SHP77 (cell line): ENCODE measurements around the gene SH3GL1.
A peak's percentile ranks its signal among the peaks of the same experiment; 100 is the strongest.

Source experiments
- DNase-seq, 2 experiments: peaks; one replicate each; lab custom pipeline; 2025; lab: John Stamatoyannopoulos, UW

The SH3GL1 gene

DNA sequence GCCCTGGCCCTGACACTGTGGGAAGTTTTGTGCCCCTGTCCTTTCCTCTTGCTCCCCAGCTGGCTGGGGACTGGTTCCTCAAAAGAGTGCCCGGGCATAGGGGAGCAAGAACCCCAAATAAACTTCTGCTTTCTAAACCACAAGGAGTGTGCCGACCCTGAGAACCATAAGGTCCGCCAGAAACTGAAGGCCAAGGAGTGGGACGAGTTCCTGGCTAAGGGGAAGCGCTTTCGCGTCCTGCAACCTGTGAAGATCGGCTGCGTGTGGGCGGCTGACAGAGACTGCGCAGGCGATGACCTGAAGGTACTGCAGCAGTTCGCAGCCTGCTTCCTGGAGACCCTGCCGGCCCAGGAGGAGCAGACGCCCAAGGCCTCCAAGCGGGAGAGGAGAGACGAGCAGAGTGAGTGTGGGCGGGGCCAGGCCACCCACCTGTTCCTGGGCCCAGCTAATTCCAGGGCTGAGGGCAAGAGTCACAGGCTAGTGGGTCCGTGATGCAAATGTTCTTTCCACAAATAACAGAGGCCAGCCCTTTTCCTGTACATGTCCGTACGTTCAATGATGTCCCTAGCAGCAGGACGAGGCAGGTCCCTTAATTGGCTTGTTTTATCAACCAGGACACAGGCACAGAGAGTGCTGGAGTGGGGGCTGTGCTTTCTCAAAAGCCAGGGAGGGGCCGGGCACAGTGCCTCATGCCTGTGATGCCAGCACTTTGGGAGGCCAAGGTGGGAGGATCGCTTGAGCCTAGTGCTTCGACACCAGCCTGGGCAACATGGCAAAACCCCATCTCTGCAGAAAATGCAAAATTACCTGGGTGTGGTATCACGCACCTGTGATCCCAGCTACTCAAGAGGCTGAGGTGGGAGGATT is 31.7 kb upstream of the SH3GL1 start:
- DNase-seq: no peak

DNA sequence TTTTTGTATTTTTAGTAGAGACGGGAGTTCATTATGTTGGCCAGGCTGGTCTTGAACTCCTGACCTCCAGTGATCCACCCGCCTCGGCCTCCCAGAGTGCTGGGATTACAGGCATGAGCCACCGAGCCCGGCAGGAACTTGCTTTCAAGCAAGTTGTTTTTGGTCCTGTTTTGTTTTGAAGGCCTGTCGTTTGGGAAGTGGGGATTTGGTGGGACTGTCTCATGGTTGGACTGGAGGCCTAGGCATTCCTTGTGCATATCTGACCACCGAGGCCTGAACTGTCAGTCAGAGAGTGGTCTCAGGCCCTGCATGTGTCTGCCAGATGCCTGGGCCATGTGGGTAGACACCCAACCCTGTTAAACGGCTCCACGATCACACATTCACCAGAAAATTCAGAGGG is 30.9 kb upstream of the SH3GL1 start:
- no peak for DNase-seq

DNA sequence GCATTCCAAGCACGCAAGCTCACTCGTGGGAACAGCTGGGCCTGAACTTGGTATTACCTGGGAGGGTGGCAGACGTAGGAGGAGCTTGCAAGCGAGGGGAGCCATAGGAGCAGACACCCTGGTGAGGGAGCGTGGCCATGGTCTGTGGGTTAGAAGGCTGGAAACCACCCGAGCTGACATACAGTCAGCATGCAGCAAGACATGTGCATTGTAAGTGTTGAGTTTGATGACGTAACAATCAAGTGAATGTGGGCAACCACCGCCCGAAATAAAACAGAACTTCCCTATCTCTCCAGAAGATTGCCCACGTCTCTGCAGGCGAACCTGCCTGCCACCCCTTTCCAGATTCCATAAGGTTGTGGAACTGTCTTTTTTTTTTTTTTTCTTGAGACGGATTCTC is 30.4 kb upstream of the SH3GL1 start:
- no peak for DNase-seq

DNA sequence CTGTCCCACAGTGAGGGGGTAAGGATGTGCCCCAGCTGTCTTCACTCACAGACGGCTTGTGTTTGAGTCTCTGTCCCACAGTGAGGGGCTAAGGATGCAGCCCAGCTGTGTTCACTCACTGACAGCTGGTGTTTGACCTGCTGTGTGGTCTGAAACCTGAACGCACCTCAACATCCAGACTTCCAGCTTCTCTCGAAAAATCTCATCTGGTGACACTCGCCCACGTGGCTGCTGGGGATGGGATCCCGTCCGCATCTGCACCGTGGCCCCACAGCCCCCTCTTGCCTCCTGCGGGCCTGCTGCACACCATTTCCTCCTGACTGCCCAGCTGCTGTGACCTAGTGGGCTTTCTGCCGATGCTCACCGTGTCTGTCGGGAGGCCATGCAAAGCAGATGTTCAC is 29.4 kb upstream of the SH3GL1 start:
- no peak for DNase-seq

DNA sequence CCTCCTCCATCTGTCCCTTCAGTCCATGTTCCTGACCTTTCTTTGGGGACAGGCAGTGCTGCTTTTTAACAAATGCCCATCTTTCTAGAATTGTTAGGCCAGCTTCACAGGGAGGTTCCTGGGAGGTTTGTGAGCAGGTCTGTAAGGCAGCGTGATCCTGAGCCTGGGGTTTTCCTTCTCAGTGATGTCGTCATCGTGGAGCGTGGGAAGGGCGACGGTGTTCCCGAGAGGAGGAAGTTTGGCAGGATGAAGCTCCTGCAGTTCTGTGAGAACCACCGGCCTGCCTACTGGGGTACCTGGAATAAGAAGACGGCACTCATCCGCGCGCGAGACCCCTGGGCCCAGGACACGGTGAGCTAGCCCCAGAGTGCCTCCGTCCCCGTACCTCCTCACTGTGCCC is 28.9 kb upstream of the SH3GL1 start:
- DNase-seq: no peak

DNA sequence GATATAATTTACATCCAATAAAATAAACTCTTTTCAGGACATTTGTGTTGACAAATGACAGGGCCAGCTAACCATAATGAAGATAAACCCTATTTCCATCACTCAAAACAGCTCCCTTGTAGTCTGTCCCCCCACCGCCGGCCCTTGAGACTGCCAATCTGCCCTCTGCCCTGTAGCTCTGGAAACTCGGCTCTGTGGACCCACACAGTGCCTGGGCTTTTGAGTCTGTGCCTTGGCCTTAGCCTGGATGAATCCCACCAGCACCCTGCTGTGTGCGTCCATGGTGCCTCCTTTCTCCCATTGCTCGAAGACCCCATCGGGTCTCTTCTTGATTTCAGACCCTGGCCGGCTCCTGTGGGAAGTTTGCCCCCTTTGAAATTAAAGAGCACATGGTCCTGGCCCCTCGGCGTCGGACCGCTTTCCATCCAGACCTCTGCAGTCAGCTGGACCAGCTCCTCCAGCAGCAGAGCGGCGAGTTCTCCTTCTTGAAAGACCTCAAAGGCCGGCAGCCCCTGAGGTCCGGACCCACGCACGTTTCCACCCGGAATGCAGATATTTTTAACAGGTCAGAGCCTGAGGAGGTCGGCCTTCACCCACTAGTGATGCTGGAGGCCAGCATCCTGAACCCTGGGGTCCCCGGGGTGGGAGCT is 28.1 kb upstream of the SH3GL1 start:
- DNase-seq: no peak

DNA sequence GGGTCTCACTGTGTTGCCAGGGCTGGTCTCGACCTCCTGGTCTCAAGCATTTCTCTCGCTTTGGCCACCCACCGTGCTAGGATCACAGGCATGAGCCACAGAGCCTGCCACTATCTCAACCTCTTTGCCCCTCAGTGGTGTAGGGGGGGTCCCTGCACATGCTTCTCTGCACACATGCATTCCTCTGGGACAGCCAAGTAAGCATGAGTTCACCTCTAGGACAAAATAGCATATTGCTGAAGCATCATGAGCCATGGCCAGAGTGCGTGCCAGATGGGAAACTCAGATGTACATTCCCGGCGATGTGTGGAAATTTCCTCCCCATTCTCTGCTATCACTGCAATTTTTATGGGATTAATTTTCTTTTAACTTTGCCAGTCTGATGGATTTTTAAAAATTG is 25.2 kb upstream of the SH3GL1 start:
- DNase-seq: no peak

DNA sequence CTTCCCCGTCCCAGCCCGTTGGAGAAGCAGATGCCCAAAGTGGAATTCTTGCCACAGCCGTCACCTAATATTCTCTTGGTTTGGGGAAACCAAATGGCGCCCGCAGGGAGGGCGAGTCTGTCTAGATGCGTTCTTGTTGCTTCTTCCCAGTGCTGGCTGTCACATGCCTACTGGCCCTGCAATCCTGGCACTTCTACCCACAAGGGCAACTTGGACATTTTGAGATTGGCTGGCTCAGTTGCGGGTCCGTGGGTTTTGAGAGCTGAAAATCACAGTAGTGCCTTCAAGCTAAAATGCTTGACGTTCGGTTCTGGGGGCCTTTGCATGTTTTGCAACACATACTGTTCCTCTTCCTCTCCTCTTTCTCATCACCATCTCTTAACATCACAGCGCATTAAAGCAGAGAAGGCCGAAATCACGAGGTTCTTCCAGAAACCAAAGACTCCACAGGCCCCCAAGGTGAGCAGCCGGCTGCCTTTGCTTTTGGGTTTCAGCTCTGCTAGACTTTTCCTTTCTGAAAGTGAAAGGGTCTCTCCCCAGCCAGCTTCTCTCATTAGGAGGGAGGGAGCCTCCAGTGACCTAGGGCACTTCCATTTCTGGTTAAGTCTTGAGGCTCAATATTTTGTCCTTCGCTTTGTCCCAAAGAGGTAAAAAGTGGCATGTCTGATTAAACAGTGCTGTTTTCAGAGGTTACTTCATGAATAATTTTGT is 23.2 kb upstream of the SH3GL1 start:
- no peak for DNase-seq

DNA sequence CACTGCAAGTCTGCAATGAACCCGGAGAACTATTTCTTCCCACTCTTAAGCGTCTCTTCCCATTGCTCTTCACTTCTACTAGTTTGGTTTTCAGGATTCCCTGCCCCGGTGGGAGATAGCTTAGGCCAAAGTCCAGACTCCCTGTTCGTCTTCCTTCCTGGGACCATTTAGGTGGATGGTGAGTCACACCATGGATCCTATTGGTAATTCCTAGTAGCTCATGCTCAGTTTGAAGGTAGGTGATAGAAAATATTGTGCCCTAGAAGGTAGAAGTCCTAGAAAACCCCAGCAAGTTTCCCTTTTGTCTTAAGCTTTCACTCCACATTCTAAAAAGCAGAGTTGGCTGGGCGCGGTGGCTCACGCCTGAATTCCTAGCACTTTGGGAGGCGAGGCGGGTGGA is 15.9 kb upstream of the SH3GL1 start:
- DNase-seq: no peak

DNA sequence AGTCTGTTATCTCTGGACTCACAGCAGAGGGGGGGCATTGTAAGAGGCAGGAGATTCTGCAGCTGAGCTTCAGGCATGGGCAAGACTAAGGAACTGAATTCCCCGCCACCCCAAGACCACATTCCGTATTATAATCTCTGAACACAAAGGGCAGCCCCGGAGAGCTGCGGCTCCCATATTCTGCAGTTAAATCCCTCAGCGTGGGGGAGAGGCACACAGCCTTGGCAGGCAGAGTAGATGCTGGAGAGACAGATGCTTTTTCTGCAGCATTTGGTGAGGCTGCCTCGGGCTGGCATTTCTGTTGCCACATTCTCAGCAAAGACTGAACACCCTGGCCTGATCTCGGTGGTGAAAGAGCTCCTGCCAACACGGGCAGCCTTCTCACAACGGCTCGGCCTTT is 15.0 kb upstream of the SH3GL1 start:
- no peak for DNase-seq

DNA sequence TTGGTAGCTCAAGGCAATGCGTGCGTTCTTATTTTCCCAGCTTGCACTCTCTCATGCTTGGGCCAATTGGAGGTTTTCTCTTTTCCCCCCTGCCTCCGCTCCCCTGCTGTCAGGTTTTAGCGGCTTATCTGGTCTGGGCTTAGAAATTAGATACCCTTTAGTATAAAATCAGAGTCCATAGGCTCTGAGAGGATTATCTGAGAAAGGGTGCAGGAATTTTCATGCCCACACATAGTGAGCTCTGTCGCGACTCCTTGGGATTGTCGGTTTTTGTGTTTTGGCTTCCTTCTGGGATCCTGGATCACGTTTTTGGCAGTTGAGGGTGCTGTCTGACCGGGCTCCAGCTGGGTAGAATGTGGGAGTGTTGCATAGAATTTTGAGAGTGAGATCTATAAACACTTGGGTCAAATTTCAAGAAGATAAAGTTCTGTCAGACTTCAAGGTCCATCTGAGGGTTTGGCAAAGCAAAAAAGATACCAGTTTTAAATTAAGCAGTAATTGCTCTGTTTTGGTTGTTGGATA is 14.5 kb upstream of the SH3GL1 start:
- no peak for DNase-seq

DNA sequence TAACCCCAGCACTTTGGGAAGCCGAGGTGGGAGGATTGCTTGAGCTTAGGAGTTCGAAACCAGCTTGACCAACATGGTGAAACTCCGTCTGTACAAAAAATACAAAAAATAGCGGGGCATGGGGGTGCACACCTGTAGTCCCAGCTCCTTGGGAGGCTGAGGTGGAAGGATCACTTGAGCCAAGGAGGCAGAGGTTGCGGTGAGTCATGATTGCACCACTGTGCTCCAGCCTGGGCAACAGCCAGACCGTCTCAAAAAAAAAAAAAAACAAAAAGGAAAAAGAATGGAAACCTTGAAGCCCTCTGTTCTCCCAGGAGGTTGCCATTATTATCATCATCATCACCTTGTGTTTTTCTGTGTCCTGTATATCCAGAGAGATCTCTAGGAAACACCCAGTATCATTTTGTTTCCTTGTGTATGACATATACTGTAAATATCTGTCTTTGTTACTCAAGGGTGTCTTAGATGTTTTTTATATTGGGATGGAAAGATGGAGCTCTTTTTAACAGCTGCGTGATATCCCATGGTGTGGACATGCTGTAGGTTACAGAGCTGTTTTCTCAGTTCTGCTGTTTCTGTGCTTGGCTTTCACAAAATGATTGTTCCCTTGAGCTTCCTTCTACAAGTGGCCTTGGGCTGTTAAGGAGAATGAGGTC is 13.9 kb upstream of the SH3GL1 start:
- no peak for DNase-seq

DNA sequence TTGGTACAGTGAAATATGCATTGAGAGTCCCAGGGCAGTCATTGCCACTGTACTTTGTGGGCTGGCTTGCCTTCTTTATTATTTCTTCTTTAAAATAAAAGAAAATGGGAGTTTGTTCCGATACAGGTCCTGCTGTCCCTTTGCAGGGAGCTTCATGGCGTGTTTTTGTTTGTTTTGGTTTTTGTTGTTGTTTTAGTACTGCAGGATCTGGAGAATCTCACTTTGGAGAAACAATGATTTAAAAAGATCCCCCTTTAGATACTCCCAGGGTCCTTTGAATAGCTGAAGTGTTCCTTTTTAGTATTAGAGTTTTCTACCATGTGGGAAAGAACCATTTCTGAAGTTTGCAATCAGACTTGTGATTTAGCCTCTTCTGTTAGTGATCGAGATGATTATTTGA is 13.2 kb upstream of the SH3GL1 start:
- no peak for DNase-seq

DNA sequence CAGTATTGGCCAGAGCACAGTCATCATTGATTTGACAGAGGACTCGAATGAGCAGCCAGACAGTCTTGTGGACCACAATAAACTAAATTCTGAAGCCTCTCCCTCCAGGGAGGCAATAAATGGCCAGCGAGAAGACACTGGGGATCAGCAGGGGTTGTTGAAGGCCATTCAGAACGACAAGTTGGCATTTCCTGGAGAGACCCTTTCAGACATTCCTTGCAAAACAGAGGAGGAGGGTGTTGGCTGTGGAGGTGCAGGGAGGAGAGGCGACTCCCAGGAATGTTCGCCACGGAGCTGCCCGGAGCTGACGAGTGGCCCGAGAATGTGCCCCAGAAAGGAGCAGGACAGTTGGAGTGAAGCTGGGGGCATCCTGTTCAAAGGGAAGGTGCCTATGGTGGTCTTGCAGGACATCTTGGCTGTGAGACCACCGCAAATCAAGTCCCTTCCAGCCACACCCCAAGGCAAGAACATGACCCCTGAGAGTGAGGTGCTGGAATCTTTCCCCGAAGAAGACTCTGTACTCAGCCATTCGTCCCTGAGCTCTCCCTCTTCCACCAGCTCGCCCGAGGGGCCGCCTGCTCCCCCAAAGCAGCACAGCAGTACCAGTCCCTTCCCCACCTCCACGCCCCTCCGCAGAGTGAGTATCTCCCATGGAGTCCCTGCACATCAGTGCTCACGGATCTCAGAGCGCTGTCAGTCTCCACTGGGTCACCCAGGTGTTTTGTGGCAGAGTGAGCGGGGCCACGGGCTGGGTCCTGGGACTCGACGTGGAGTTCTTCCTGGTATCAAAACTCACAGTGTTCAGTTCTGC is 9.0 kb upstream of the SH3GL1 start:
- no peak for DNase-seq

DNA sequence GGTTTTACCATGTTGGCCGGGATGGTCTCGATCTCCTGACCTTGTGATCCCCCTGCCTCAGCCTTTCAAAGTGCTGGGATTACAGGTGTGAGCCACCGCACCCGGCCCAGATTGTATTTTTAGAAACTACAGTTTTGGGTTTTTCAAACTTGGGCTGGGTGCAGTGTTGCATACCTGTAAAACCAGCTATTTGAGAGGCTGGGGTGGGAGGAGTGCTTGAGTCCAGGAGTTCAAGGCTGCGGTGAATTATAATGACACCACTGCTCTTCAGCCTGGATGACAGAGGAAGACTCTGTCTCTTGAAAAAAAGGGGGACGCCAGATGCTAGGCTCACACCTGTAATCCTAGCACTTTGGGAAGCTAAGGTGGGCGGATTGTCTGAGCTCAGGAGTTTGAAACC is 6.3 kb upstream of the SH3GL1 start:
- DNase-seq: no peak

DNA sequence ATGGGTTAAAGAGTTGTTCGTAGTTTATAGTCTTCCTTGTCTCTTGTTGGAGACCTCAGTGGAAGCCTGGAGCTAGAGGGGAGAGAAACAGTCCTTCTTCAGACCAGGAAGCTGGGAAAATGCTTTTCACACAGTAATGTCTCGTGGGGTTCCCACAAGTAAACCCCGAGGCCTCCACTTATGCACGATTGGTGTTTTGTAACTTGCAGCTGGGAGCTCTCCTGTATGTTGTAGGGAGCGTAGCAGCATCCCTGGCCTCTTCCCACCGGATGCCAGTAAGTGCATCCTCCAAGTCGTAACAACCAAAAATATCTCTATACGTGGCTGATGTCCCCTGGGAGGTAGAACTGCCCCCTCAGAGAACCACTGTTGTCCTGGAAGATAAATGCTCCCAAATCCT is 5.6 kb upstream of the SH3GL1 start:
- no peak for DNase-seq

DNA sequence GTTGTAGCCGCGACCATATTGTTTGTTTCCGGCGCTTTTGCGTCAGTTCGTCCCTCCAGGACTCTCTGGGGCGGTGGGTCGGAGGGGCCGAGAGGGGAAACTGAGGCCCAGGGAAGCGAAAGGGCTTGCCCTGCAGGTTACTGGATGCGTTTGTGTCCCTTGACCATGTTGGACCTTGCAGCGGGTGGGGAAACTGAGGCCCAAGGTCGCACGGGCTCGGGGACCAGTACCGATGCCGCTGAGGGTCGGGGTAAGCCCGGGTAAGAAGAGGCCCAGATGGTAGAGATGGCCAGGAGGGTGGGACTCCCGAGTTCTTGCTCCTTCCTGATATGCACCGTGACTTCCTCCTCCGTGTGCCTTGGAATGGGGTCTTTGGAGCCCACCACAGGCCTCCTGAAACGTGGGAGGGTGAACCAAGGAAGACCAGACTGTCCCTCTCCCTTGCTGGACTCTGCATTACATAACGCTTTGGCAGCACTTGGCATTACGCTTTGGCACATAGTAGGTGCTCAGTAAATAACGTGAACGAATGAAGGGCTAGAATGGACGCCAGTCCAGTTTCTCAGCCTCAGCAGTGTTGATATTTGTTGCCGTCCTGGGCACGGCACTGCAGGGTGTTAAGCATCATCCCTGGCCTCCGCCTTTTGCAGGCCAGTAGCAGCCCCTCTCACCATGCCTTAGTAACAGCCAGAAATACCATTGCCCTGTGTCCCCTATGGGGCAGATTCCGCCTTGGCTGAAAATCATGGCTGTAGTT is 2.8 kb upstream of the SH3GL1 start:
- no peak for DNase-seq

DNA sequence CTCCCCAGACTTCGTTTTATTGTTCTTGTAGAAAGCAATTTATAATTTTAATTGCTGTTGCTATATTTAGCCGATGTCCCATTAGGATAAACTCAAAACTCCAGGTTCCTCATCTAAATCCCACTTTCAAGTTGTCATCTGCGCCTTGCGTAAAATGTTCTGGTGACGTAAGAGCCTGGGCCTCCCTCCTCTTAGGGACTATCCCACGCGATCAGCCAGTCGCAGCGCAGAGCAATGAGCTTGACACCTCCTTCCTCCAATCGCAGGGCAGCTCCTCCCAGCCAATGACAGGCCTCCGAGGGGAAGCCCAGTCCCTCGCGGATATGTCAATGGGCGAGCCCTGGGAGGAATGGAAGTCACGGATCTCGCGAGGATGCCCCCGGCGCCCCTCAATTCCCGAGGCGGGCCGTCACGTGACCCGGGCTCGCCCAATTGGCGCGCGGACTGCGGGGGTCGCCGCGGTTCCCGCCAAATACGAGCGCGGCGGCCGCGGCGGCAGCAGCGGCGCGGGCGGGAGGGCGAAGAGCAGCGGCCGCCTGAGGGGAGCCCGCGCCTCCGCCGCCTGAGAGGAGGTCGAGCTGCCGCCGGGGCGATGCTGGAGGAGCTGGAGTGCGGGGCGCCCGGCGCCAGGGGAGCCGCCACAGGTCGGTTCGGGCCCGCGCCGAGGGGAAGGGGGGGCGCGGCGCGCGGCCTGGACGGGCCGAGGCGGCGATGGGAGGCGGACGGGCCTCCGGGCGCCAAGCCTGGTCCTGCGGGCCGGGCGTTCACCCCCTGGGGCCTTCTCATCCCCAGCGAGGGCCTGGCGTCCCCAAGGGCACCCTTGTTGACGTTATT is 2.0 kb upstream of the SH3GL1 start, which contains the start of gene CHAF1A:
Gene CHAF1A, plus strand, starts transcription at position 470 of the 834 bp plus-strand sequence. Its CDS starts 123 bp downstream, at position 593.
- peak; percentile 99 for DNase-seq

DNA sequence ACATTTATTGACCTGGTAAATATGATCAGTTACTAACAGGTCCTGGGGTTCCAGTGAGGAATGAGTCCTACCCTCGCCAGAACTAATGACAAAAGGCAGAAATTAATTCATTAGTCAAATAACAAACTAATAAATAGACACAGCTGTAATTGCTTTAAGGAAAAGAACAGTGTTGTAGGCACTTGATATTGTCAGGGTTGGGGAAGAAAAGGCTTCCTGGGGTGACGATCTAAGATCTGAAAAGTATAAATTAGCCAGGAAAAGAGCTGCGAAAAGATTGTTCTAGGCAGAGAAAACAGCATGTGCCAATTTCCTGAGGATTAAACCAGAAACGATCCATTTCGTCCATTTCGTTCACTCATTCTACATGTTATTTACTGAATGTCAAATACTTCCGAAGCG is 1.4 kb upstream of the SH3GL1 start:
- no peak for DNase-seq

DNA sequence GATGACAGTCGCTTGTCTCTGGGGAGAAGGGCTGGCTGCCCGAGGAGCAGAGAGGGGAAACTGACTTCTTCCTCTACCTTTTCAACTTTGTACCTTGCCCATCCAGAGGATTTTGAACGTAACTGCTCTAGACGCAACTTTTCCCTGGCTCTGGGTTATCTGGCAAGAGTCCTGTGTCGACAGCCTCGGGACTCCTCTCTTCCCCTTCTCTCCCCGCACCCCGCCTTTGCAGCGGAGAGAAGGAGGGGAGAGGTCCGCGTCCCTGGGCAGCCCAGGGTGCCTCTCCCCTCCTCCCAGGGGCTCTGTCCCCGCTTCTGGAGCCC is 574 bp downstream of the SH3GL1 start:
- peak in 1 of 2 experiments; percentile 21 for DNase-seq
